NT2/D1 (cell line): ENCODE data around the gene NDUFC2.

Experiments
- YY1 ChIP-seq: IDR thresholded peaks from 2 replicates; pipeline ENCODE4 v1.6.1; 2011; ENCODE audit not compliant: insufficient read length, insufficient read depth
- ZNF274 ChIP-seq: IDR thresholded peaks from 2 replicates; pipeline ENCODE4 v1.6.1; 2011; ENCODE audit warnings: mild to moderate bottlenecking, low read depth, low read length

GRCh38 chr11:78037056-78037455 lies 42.6 kb downstream of the NDUFC2 start:
- no peak for TF ChIP-seq ZNF274
- no peak for TF ChIP-seq YY1
